IPS-11a (cell line): ENCODE data around the gene TPM1.

Experiments used
- H3K4me3 ChIP-seq: one replicate; pipeline ENCODE4 v1.5.1; 2013; ENCODE audit warnings: low read depth, low read length, control low read depth

The TPM1 gene

DNA sequence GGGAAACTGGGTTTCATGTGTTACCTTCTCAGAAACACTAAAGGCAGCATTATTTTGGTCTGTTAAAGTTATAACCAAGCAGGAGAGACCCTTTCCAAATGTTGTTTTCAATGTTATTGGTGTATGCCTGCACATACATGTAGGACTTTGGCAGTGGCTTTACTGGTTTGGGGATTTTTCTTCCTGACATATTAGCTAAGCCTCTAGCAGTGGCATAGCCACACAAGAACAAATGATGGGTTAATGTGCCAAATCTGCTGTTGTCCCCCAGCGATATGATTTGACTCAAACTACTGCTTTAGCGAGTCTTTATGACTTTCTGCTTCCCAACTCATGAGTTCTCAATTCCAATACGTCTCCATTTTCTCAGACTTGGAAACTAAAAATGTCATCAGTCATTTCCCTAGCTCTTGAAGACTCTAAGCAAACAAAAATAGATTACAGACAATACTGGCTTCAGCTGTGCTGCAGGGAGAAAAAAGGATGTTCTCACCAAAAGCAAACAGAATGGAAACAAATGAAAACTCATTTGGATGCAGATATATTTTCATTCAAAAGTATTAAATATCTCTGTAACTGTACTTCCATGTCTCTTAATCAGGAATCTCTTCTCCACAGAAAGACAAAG, 29.6 kb downstream of the TPM1 start:
- no peak overlapping the region for H3K4me3 ChIP-seq

DNA sequence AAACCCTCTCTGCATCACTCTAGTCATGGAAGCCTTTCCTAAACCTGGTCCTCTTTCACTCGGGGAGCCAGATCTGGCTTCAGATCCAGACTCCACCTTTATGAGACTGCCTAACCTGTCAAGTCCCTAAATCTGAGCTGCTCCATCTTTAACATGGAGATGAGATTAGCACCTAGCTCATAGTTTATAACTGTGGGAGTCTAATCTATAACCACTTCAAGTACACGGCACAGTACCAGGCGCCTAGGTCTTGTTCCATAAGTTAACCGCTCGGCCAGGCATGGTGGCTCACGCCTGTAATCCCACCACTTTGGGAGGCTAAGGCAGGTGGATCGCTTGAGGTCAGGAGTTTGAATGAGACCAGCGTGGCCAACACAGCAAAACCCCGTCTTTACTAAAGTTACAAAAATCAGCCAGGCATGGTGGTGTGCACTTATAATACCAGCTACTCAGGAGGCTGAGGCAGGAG, 30.3 kb downstream of the TPM1 start:
- no peak overlapping the region for H3K4me3 ChIP-seq

DNA sequence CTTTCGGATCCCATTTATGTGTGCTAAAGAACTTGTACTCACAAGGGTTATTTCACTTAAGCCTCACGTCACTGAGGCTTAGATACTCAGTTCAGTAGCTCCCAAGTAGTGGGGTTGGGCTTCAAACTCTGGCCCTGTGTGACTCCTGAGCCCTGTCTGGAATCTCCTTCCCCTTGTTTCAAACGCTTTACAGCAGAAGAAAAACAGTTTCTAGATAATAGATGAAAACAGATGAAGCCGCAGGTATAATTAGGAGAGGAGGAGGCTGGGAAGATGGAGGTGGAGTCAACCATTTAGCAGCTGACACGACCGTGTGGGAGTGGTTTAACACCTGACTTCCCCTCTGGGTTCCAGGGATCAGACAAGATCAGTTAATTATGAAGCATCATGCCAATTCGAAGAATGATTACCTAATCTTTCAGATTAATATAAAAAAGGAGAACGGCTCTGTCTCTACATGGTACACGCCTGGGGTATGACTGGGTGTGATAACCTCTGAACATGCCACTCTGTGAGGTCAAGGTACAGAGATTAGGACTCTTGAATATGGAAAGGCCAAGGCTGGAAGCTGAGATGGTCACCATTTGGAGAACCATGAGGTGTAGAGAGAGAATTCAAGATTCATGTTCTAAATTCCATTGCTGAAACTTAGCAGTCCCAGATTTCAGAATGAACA, 31.1 kb downstream of the TPM1 start:
- no peak overlapping the region for H3K4me3 ChIP-seq

GRCh38 chr15:63075015-63075983, 32.8 kb downstream of the TPM1 start:
- H3K4me3 ChIP-seq = no peak overlapping the region

DNA sequence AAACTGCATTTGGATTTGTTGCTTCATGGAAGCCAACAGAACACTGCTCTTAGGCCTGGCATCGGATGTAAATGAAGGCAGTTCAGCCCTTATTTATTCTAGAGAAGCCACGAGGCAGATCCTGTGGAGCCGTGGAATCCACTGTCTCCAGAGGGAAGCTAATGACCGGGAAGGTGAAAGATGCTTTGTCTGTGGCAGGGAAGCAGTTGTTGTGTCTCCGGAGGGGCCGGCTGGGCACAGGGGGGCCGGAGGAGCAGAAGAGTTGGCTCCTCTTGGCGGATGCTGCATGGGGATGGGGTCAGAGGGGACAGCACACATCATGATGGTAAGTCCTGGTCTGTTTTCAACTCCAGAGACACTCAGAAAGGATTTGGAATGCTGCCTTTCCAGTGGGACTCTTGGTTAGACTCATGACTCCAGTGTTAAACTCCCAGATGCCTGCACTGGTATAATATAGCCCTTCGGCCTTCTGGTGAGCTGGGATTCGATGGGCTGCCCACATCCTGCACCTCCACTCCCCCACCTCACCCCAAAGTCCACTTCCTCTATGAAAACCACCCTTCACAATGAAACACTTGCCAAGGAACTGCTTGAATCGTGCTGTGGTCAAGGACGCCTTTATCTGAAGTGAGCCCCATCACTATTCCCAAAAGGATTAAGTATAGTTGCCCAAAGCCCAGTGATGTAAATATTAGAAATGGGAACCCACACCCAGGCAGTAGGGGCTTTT, 33.6 kb downstream of the TPM1 start:
- no peak overlapping the region for H3K4me3 ChIP-seq

- no peak overlapping the region for H3K4me3 ChIP-seq
These were observed 34.1 kb downstream of the TPM1 start for GRCh38 chr15:63076714-63077046.

- no peak overlapping the region for H3K4me3 ChIP-seq
These were observed 35.4 kb downstream of the TPM1 start for GRCh38 chr15:63077952-63078351.

GRCh38 chr15:63079947-63080626, 37.5 kb downstream of the TPM1 start:
- H3K4me3 ChIP-seq = peak overlapping the region; percentile 4

DNA sequence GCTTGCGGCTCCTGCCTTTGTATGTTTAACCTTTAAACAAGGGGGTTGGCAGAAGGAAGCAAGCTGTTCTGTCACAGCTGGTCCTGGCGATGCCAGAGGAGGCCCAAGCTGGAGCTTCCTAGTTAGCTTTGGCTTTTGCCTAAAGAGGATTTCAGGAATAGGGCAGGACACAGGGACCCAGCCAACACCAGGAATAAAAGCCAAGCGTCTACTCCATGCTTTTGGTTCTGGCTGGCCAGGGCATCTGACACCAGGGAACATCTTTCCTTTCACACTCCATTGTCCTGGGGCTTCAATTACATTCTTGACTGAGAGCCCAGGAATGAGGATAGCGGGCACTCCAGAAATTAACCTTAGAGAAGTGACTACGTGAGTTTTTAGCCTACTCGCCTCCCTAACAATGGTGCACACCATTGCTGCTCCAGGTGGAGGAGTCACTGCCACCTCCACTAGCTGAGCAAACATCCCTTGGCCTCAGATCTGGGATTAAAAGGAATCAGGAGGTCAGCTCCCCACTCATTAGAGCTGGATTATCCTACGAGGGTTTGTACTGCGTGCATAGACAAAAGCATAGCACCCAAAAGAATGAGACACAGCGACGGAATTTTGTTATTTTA, 38.2 kb downstream of the TPM1 start:
- no peak overlapping the region for H3K4me3 ChIP-seq

- no peak overlapping the region for H3K4me3 ChIP-seq
These were observed 39.8 kb downstream of the TPM1 start for GRCh38 chr15:63082366-63082765.

DNA sequence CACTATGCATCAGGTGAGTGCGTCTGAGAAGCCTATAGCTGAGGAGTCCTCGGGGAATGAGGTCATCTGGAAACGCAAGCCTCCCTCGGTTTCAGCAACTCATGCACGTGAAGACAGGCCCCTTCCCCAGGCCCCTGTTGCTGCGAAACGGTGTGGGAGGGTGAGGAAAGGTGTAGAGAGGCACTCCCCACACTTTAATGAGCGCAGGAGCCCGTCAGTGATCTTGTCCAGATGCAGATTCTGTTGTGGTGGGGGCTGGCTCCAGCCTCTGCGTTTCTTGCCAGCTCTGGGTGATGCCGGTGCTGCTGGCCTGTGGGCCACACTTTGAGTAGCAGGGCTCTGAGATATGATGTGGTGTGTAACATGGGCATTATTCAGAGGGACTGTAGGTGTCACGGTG, 40.5 kb downstream of the TPM1 start:
- no peak overlapping the region for H3K4me3 ChIP-seq

DNA sequence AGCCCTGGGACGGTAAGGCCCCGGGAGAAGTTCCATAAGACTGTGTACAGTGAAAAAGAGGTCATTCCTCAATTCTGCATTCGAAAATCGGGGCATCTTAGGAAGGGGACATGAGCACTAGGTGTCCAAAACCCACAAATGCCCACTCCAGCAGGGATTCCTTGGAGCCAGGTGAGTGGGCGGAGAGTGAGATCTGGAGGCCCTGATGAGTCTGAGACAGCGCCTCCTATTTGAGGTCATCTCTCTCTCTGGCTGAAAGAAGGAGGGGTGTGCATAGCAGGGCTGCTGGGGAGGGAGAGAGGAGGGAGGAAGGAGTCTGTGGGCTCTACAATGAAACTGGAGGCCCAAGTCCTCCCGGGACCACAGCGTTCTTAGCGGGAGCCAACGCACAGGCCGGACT, 41.0 kb downstream of the TPM1 start:
- H3K4me3 ChIP-seq = no peak overlapping the region

GRCh38 chr15:63084806-63085205, 42.3 kb downstream of the TPM1 start:
- no peak overlapping the region for H3K4me3 ChIP-seq

DNA sequence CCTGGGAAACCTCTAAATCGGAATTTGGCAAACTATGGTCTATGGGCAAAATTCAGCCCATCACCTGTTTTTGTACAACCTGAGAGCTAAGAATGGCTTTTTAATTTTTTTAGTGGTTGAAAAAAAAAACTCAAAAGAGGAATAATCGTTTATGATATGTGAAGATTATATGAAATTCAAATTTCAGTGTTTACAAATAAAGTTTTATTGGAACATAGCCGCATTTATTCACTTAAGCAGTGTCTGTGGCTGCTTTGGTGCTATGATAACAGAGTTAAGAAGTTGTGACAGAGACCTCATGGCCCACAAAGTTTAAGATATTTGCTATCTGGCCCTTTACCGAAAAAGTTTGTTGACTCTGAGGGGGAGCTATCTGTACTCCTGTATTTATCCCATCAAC, 42.7 kb downstream of the TPM1 start:
- no peak overlapping the region for H3K4me3 ChIP-seq

GRCh38 chr15:63086271-63086670, 43.7 kb downstream of the TPM1 start:
- H3K4me3 ChIP-seq = no peak overlapping the region

DNA sequence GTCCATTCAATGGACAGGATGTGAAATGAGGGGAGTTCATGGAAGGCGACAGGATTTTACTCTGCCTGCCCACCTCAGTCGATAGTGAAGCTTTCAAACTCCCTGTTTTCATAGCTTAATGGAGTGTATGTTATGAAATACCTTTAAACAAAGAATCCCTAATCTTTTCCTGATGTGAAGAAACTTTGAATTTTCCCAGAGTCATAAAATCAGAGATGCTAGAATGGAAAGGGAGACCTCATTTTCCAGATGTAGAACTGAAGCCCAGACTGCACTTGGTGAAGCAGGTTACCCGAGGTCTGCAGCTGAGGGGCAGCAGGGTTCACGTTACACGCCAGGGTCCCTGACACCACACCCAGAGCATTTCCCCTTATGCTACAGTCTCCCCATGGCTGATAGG, 44.4 kb downstream of the TPM1 start:
- no peak overlapping the region for H3K4me3 ChIP-seq

- H3K4me3 ChIP-seq = no peak overlapping the region
These were observed 46.1 kb downstream of the TPM1 start for GRCh38 chr15:63088533-63089245.

GRCh38 chr15:63089260-63090043, 46.9 kb downstream of the TPM1 start:
- no peak overlapping the region for H3K4me3 ChIP-seq

DNA sequence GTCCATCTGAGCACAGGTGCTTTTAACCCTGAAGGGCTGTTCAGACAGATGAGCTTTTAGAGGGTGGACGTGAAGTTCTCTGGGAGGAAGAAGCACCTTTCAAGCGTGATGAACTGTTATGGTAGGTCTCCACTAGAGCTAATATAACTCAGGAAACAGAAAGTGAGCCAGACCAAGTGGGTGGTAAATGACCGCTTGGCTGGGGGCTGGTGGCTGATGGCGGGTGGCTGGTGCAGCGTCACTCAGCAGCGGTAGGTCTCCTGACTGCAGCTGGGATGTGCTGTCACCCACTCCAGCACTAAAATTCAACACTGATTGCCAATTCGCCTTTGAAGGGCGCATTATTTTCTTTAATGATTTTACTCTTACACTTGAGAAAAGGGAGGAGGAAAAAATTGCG, 47.9 kb downstream of the TPM1 start:
- no peak overlapping the region for H3K4me3 ChIP-seq
